CD4-positive, CD25-positive, alpha-beta regulatory T cell (primary cell): ENCODE results near the gene KCND1. TPM values are rescaled to one million over a fixed set of nuclear protein-coding genes. Genes with fewer than 3 reads are reported as not detected.
"Not testable (repeated sequence)": the region's sequence is repeated elsewhere in the genome, so short reads cannot be mapped to it uniquely, and the experiment has no call there.

Experiments used
- ATAC-seq, 2 donors: fragments of 150-1000 bp; cut with Tn5 transposase; one replicate each; pipeline ENCODE4 v1.10.0; 2021; ENCODE audit warnings: low read depth in 2 of 2, moderate number of reproducible peaks in 2 of 2, moderate library complexity in 1 of 2
- DNase-seq, 3 donors: peaks; one replicate each; pipeline versions ENCODE4 v3.0.0 to v3.0.0-alpha.2; 2012 to 2022; ENCODE audit warnings: mixed read lengths in 1 of 3
- H3K27ac ChIP-seq: one replicate; pipeline ENCODE4 v1.7.0; 2013; ENCODE audit warnings: mild to moderate bottlenecking, low read length; ENCODE audit not compliant: insufficient read depth, poor library complexity, severe bottlenecking
- H3K27me3 ChIP-seq: one replicate; pipeline ENCODE4 v1.7.0; 2013; ENCODE audit warnings: low read length; ENCODE audit not compliant: control insufficient read depth, insufficient read depth
- H3K36me3 ChIP-seq: one replicate; pipeline ENCODE4 v1.7.0; 2013; ENCODE audit warnings: mild to moderate bottlenecking, low read length, moderate library complexity; ENCODE audit not compliant: control insufficient read depth, insufficient read depth
- H3K4me1 ChIP-seq: 2 replicates; pipeline ENCODE4 v1.7.0; 2013; ENCODE audit warnings: mild to moderate bottlenecking, low read length; ENCODE audit not compliant: insufficient read depth, control insufficient read depth, poor library complexity, severe bottlenecking
- H3K4me3 ChIP-seq: one replicate; pipeline ENCODE4 v1.7.0; 2013; ENCODE audit warnings: low read depth, mild to moderate bottlenecking, low read length, moderate library complexity
- H3K9me3 ChIP-seq, 2 experiments: 1 replicate in 1 of 2; 2 replicates in 1 of 2; pipeline ENCODE4 v1.7.0; 2013; ENCODE audit warnings: low read length in 2 of 2, mild to moderate bottlenecking in 1 of 2, moderate library complexity in 1 of 2; ENCODE audit not compliant: control insufficient read depth in 2 of 2
- H3K27ac Mint-ChIP-seq, 3 donors: one replicate each; pipeline ENCODE4 v1.8.0; 2020 to 2022; ENCODE audit warnings: mild to moderate bottlenecking in 3 of 3, mixed read lengths in 3 of 3, moderate library complexity in 2 of 3
- H3K27me3 Mint-ChIP-seq: one replicate; pipeline ENCODE4 v1.8.0; 2022; ENCODE audit warnings: mild to moderate bottlenecking, mixed read lengths
- H3K36me3 Mint-ChIP-seq: one replicate; pipeline ENCODE4 v1.8.0; 2020; ENCODE audit warnings: mixed read lengths
- H3K4me1 Mint-ChIP-seq, 4 donors: one replicate each; pipeline ENCODE4 v1.8.0; 2020 to 2022; ENCODE audit warnings: mixed read lengths in 4 of 4, mild to moderate bottlenecking in 1 of 4
- H3K4me3 Mint-ChIP-seq, 4 donors: one replicate each; pipeline ENCODE4 v1.8.0; 2020 to 2022; ENCODE audit warnings: mild to moderate bottlenecking in 4 of 4, mixed read lengths in 4 of 4, moderate library complexity in 3 of 4
- H3K9me3 Mint-ChIP-seq, 7 donors: one replicate each; pipeline ENCODE4 v1.8.0; 2020 to 2022; ENCODE audit warnings: mixed read lengths in 7 of 7, mild to moderate bottlenecking in 3 of 7, moderate library complexity in 2 of 7
- polyA plus RNA-seq, 4 donors: library from polyadenylated mRNA; unstranded; fragments of 300-500 nt; fragmentation: Illumina TruSeq; gene quantifications; one replicate each; pipeline ENCODE4 v1.2.3, GENCODE V29; 2021
- total RNA-seq: library from RNA; stranded (reverse); gene quantifications from one replicate; pipeline ENCODE4 v1.2.3, GENCODE V29; 2022

Gene KCND1
- total and polyA plus RNA-seq, 5 donors from 2014 or later, result 0.05 to 2.3 (median 0.09) TPM

DNA sequence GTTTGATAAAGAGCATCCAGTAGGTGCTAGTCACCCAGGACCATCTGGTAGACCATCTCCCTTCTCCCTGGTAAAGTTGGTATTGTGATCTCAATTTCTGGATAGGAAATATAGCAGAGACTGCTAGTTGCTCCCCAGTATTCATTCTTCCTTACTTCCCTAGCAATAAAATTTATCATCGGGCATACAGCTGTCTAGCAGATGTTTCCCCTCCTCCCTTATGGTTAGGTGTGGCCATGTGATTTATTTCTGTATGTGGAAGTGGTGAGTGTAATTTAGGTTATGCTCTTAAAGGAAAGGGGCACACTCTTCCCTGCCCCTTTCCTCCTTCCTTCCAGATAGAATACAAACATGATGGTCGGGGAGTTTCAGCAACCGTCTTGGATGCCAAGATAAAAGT, 12.3 kb upstream of the KCND1 start:
- Histone ChIP-seq H3K36me3 (peaks cover 52% of the 10 kb centered on the region), H3K27me3 (no peaks in the 10 kb centered on the region), H3K4me3 (no peak overlapping the region), H3K27ac (no peak overlapping the region), H3K4me1 (no peaks in the 10 kb centered on the region), H3K9me3 (no peaks in the 10 kb centered on the region)
- Mint-ChIP-seq H3K27me3 (no peaks in the 10 kb centered on the region), H3K27ac (no peak overlapping the region), H3K9me3 (peaks cover 0 to 2% (median 0%) of the 10 kb centered on the region in 7 donors), H3K4me3 (no peak overlapping the region), H3K4me1 (no peaks in the 10 kb centered on the region), H3K36me3 (peaks cover 10% of the 10 kb centered on the region)
- DNase-seq (no peak), ATAC-seq (no peak)

DNA sequence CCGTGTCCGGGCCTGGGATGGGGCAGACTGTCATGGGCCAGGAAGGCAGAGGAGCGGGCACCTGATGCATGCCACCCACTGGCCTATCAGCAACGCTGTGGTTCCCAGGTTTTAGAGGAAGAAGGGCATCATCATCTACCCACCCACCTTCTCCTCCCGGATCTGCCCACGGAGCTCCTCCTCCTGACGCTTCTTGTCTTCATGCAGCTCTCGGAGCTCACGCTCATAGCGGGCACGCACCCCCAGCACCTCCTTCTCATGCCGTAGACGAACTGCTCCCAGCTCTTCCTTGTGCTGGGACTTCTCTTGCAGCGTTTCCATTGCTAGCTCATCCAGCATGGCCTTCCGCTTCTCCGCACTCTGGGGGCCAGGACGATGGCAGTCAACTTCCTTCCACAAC, 11.4 kb upstream of the KCND1 start:
- H3K4me3 ChIP-seq, result no peak overlapping the region
- DNase-seq (no peak), ATAC-seq (no peak)
- H3K4me1 Mint-ChIP-seq, result no peaks in the 10 kb centered on the region
- no peak overlapping the region for H3K27ac Mint-ChIP-seq
- H3K27me3 Mint-ChIP-seq, result no peaks in the 10 kb centered on the region
- peaks cover 0 to 2% (median 0%) of the 10 kb centered on the region in 7 donors for H3K9me3 Mint-ChIP-seq
- H3K27ac ChIP-seq, result no peak overlapping the region
- peaks cover 7% of the 10 kb centered on the region for H3K36me3 Mint-ChIP-seq
- H3K4me1 ChIP-seq, result no peaks in the 10 kb centered on the region
- H3K27me3 ChIP-seq, result no peaks in the 10 kb centered on the region
- peaks cover 49% of the 10 kb centered on the region for H3K36me3 ChIP-seq
- H3K9me3 ChIP-seq, result no peaks in the 10 kb centered on the region
- H3K4me3 Mint-ChIP-seq, result no peak overlapping the region

DNA sequence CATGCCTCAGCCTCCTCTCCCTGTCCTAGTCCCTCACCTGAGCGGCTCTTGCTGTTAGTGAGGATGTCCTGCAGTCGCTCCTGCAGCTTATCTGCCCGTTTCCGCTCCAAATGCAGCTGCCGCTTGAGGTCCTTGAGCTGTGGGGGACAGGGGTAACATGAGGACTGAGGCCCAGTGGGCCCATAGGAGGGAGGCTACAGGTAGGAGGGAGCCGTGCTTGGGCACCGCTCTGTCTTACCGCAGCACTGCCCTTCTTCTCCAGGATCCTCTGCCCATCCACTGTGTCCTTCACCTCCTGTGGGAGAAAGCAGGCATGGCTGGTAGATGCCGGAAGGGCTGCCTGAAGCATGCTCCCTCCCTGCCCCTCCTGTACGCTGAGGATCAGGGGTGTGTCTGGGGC, 9.5 kb upstream of the KCND1 start:
- H3K4me3 ChIP-seq, result no peak overlapping the region
- Mint-ChIP-seq H3K9me3 (peaks cover 0 to 2% (median 0%) of the 10 kb centered on the region in 7 donors), H3K27ac (no peak overlapping the region), H3K36me3 (peaks cover 11% of the 10 kb centered on the region), H3K4me1 (no peaks in the 10 kb centered on the region), H3K27me3 (no peaks in the 10 kb centered on the region), H3K4me3 (no peak overlapping the region)
- H3K27me3 ChIP-seq, result no peaks in the 10 kb centered on the region
- H3K4me1 ChIP-seq, result no peaks in the 10 kb centered on the region
- no peaks in the 10 kb centered on the region for H3K9me3 ChIP-seq
- no peak for DNase-seq
- no peak overlapping the region for H3K27ac ChIP-seq
- ATAC-seq, result no peak
- H3K36me3 ChIP-seq, result peaks cover 54% of the 10 kb centered on the region

DNA sequence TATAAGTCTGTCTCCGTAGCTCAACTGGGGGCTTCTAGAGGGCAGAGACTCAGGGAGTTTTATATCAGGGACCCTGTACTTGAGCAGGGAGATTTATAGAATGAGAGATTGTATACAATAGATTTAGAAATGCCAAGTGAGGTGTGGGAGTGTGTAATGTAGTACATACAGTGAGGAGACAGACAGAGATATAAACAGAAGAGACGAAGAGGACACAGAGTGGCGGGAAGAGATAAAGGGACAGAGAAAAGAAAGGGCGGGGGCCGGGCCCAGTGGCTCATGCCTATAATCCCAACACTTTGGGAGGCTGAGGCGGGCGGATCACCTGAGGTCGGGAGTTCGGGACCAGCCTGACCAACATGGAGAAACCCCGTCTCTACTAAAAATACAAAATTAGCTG, 8.7 kb upstream of the KCND1 start:
- ATAC-seq, H3K4me1 ChIP-seq, DNase-seq, H3K9me3 Mint-ChIP-seq, H3K9me3 ChIP-seq, H3K27me3 ChIP-seq, H3K27ac Mint-ChIP-seq, H3K4me3 ChIP-seq, H3K27ac ChIP-seq, H3K27me3 Mint-ChIP-seq, H3K4me1 Mint-ChIP-seq, H3K4me3 Mint-ChIP-seq: not testable (repeated sequence)
- H3K36me3 Mint-ChIP-seq, result peaks cover 15% of the 10 kb centered on the region
- peaks cover 59% of the 10 kb centered on the region for H3K36me3 ChIP-seq

DNA sequence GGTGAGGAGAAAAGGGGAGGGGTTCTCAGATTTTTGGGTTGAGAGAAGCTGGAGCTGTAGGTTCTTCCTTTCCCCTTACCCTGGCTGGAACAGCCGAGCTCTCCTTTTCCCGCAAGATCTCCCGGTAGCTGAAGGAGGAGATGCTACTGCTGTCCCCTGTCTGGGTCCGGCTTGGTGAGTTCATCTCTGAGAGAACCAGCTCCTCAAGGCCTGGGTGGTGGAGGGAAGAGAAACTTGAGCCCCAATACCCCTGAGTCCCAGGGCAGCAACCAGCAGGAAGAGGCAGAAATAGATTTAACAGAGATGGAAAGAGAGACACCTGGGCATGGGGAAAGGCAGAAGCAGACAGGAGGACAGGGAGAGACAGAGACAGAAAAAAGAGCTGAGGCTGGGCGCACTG, 6.6 kb upstream of the KCND1 start:
- Mint-ChIP-seq H3K4me1 (peaks cover 0 to 3% (median under 1%) of the 10 kb centered on the region in 4 donors), H3K9me3 (peaks cover 0 to 2% (median 0%) of the 10 kb centered on the region in 7 donors), H3K27ac (no peak overlapping the region), H3K36me3 (peaks cover 25% of the 10 kb centered on the region), H3K4me3 (no peak overlapping the region), H3K27me3 (no peaks in the 10 kb centered on the region)
- H3K27me3 ChIP-seq, result no peaks in the 10 kb centered on the region
- DNase-seq, result no peak
- H3K36me3 ChIP-seq, result peaks cover 58% of the 10 kb centered on the region
- no peak overlapping the region for H3K4me3 ChIP-seq
- H3K27ac ChIP-seq, result no peak overlapping the region
- H3K9me3 ChIP-seq, result no peaks in the 10 kb centered on the region
- no peaks in the 10 kb centered on the region for H3K4me1 ChIP-seq
- ATAC-seq, result no peak

DNA sequence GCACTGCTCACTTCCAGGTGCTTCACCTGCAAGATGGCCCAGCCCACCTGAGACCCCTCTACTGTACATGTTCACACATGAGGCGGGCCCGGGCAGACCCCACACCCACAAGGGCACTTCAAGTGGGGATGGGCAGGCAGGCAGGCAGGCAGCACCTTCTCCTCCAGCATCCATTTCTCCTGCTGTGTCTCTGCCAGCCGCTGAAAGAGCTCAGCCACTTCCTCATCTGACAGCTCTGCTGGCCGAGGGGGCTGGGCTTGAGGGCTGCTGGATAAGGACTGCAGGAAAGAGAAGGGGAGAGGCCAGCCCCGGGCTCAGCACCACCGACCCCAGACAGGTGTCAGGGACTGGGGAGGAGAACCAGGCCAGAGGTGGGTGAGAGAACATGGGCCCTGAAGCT, 4.4 kb upstream of the KCND1 start:
- H3K36me3 Mint-ChIP-seq, result peaks cover 27% of the 10 kb centered on the region
- Histone ChIP-seq H3K4me3 (no peak overlapping the region), H3K27ac (no peak overlapping the region), H3K27me3 (no peaks in the 10 kb centered on the region), H3K9me3 (no peaks in the 10 kb centered on the region), H3K36me3 (peaks cover 37% of the 10 kb centered on the region), H3K4me1 (peaks cover 10% of the 10 kb centered on the region)
- no peak for DNase-seq
- H3K9me3 Mint-ChIP-seq, result peaks cover 0 to 1% (median 0%) of the 10 kb centered on the region in 7 donors
- H3K27me3 Mint-ChIP-seq, result no peaks in the 10 kb centered on the region
- H3K4me3 Mint-ChIP-seq, result no peak overlapping the region
- H3K4me1 Mint-ChIP-seq, result peaks cover 0 to 16% (median 7%) of the 10 kb centered on the region in 4 donors
- H3K27ac Mint-ChIP-seq, result no peak overlapping the region
- ATAC-seq, result no peak

DNA sequence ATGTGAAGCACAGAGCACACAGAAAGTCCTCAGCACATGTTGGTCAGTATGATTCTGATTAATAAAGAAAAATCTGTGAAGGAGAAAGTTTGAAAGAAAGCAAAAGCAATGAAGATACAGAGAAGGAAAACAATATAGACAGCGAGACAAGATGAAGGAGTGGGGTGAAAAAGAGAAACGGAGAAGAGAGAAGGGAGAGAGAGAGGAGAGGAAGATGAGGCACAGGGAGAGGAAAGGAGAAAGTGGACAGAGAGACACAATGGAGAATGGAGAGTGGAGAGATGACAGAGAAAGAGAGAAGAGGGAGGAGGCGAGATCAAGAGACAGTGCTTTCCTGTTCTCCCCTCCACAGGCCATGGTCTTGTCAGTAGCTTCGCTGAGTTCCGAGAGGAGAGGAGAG, 3.9 kb upstream of the KCND1 start:
- no peak for DNase-seq
- no peak overlapping the region for H3K4me3 ChIP-seq
- Mint-ChIP-seq H3K36me3 (peaks cover 22% of the 10 kb centered on the region), H3K4me1 (peaks cover 0 to 22% (median 7%) of the 10 kb centered on the region in 4 donors), H3K9me3 (peaks cover 0 to 1% (median 0%) of the 10 kb centered on the region in 7 donors), H3K27me3 (peaks cover 5% of the 10 kb centered on the region), H3K4me3 (no peak overlapping the region), H3K27ac (no peak overlapping the region)
- H3K4me1 ChIP-seq, result peaks cover 10% of the 10 kb centered on the region
- H3K27ac ChIP-seq, result no peak overlapping the region
- no peaks in the 10 kb centered on the region for H3K9me3 ChIP-seq
- peaks cover 34% of the 10 kb centered on the region for H3K36me3 ChIP-seq
- no peak for ATAC-seq
- no peaks in the 10 kb centered on the region for H3K27me3 ChIP-seq

DNA sequence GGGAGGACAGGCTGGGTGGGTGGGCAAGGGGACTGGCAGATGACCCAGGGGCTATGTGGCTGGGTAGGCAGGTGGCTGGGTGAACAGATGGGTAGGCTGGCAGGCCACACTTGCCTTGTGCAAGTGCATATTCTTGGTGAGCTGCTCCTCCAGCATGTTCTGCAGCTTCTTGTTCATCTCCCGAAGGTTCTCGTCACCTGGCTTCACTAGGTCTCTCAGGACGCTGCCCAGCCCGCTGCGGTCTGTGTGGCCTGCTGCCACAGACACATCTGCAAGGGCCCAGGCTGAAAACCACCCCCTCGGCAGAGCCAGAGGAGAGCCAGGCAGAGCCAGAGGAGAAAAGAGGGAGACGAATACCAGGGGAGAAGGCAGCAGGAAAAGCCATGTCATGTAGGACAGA, 3.4 kb upstream of the KCND1 start:
- H3K9me3 ChIP-seq, result no peaks in the 10 kb centered on the region
- no peaks in the 10 kb centered on the region for H3K27me3 ChIP-seq
- Mint-ChIP-seq H3K4me3 (no peak overlapping the region), H3K36me3 (peaks cover 22% of the 10 kb centered on the region), H3K27me3 (peaks cover 6% of the 10 kb centered on the region), H3K4me1 (peaks cover 0 to 23% (median 7%) of the 10 kb centered on the region in 4 donors), H3K9me3 (peaks cover 0 to 1% (median 0%) of the 10 kb centered on the region in 7 donors), H3K27ac (no peak overlapping the region)
- DNase-seq (no peak), ATAC-seq (no peak)
- H3K27ac ChIP-seq, result no peak overlapping the region
- no peak overlapping the region for H3K4me3 ChIP-seq
- peaks cover 31% of the 10 kb centered on the region for H3K36me3 ChIP-seq
- H3K4me1 ChIP-seq, result peaks cover 10% of the 10 kb centered on the region
